A673 (cell line): ENCODE results near the gene PRR12.

Source experiments
- EZH2 ChIP-seq: fragments of 200-600 bp; sonication (generic); IDR thresholded peaks from 2 replicates; pipeline ENCODE4 v1.6.1; 2017; ENCODE audit warnings: borderline replicate concordance, low read depth, mild to moderate bottlenecking, mixed read lengths, antibody characterized with exemption, low read length; ENCODE audit not compliant: poor library complexity, severe bottlenecking
- TF ChIP-seq, protein P1 (sequence below): fragments of 300-800, 200-600 bp; sonication (generic); conservative IDR thresholded peaks from 2 replicates; pipeline ENCODE4 v1.5.1; 2017; ENCODE audit warnings: low read depth, mild to moderate bottlenecking, antibody characterized with exemption, low read length, moderate library complexity, mixed read lengths

DNA sequence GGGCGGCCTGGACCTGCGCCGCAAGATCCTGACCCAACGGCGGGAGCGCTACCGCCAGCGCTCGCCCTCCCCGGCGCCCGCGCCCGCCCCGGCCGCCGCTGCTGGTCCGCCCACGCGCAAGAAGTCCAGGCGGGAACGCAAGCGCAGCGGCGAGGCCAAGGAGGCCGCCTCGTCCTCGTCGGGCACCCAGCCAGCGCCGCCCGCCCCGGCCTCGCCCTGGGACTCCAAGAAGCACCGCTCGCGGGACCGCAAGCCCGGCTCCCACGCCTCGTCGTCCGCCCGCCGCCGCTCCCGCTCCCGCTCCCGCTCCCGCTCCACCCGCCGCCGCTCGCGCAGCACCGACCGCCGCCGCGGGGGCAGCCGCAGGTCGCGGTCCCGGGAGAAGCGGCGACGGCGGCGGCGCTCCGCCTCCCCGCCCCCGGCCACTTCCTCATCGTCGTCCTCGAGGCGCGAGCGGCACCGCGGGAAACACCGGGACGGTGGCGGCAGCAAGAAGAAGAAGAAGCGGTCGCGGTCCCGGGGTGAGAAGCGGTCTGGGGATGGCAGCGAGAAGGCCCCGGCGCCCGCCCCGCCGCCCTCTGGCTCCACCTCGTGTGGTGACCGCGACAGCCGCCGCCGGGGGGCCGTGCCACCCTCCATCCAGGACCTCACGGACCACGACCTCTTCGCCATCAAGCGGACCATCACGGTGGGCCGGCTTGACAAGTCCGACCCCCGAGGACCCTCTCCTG, 61.0 kb downstream of the PRR12 start:
- no peak for TF ChIP-seq EZH2
- TF ChIP-seq, protein P1, sequence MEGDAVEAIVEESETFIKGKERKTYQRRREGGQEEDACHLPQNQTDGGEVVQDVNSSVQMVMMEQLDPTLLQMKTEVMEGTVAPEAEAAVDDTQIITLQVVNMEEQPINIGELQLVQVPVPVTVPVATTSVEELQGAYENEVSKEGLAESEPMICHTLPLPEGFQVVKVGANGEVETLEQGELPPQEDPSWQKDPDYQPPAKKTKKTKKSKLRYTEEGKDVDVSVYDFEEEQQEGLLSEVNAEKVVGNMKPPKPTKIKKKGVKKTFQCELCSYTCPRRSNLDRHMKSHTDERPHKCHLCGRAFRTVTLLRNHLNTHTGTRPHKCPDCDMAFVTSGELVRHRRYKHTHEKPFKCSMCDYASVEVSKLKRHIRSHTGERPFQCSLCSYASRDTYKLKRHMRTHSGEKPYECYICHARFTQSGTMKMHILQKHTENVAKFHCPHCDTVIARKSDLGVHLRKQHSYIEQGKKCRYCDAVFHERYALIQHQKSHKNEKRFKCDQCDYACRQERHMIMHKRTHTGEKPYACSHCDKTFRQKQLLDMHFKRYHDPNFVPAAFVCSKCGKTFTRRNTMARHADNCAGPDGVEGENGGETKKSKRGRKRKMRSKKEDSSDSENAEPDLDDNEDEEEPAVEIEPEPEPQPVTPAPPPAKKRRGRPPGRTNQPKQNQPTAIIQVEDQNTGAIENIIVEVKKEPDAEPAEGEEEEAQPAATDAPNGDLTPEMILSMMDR = no peak
